HEK293T (cell line): Measurements from ENCODE around the gene CDC26.

Experiments
- BHLHE40 ChIP-seq: fragments of 450-650 bp; IDR thresholded peaks from 2 replicates; pipeline ENCODE4 v1.6.1; 2016; ENCODE audit warnings: mild to moderate bottlenecking, moderate library complexity, borderline replicate concordance
- CTBP1 ChIP-seq: fragments of 450-650 bp; IDR thresholded peaks from 2 replicates; pipeline ENCODE4 v1.6.1; 2016; ENCODE audit warnings: borderline replicate concordance
- FOXA1 ChIP-seq: fragments of 450-650 bp; IDR thresholded peaks from 2 replicates; pipeline ENCODE4 v1.6.1; 2016; ENCODE audit warnings: mild to moderate bottlenecking
- FOXM1 ChIP-seq: fragments of 450-650 bp; IDR thresholded peaks from 2 replicates; pipeline ENCODE4 v1.6.1; 2017; ENCODE audit warnings: mild to moderate bottlenecking, borderline replicate concordance
- LEF1 ChIP-seq: fragments of 450-650 bp; IDR thresholded peaks from 2 replicates; pipeline ENCODE4 v1.6.1; 2017; ENCODE audit warnings: mild to moderate bottlenecking, borderline replicate concordance
- NFRKB ChIP-seq: fragments of 450-650 bp; IDR thresholded peaks from 2 replicates; pipeline ENCODE4 v1.6.1; 2016; ENCODE audit warnings: mild to moderate bottlenecking, moderate library complexity
- PKNOX1 ChIP-seq: fragments of 450-650 bp; IDR thresholded peaks from 2 replicates; pipeline ENCODE4 v1.6.1; 2016
- SUZ12 ChIP-seq: fragments of 450-650 bp; IDR thresholded peaks from 2 replicates; pipeline ENCODE4 v1.6.1; 2016; ENCODE audit warnings: mild to moderate bottlenecking
- TARDBP ChIP-seq: fragments of 450-650 bp; IDR thresholded peaks from 2 replicates; pipeline ENCODE4 v1.6.1; 2016

GRCh38 chr9:113298924-113299770, 23.8 kb upstream of the CDC26 start:
- TF ChIP-seq NFRKB (no peak), BHLHE40 (no peak), SUZ12 (no peak), FOXM1 (no peak), FOXA1 (no peak), PKNOX1 (no peak), TARDBP (no peak), LEF1 (no peak), CTBP1 (no peak)
